ENCODE measurements around the gene GGT5.

- TF ChIP-seq SNAI1 (CRISPR knock-in tag; IDR thresholded peaks at IDR 0.05; ENCODE audit: borderline replicate concordance) (no peak), ZBTB8A (CRISPR knock-in tag; IDR thresholded peaks at IDR 0.05; ENCODE audit: borderline replicate concordance, low read depth) (no peak), ARNT2 (CRISPR knock-in tag; IDR thresholded peaks at IDR 0.05; ENCODE audit: low read depth) (no peak), CBFB (CRISPR knock-in tag; IDR thresholded peaks at IDR 0.05) (no peak), TOE1 (CRISPR knock-in tag; IDR thresholded peaks at IDR 0.05) (no peak), GLI4 (CRISPR knock-in tag; IDR thresholded peaks at IDR 0.05; ENCODE audit: borderline replicate concordance) (no peak), KLF9 (CRISPR knock-in tag; IDR thresholded peaks at IDR 0.05; ENCODE audit: low read depth) (no peak), MXI1 (IDR thresholded peaks at IDR 0.05; ENCODE audit: borderline replicate concordance, low read depth, low read length) (no peak)
- TF ChIP-seq, protein P1, sequence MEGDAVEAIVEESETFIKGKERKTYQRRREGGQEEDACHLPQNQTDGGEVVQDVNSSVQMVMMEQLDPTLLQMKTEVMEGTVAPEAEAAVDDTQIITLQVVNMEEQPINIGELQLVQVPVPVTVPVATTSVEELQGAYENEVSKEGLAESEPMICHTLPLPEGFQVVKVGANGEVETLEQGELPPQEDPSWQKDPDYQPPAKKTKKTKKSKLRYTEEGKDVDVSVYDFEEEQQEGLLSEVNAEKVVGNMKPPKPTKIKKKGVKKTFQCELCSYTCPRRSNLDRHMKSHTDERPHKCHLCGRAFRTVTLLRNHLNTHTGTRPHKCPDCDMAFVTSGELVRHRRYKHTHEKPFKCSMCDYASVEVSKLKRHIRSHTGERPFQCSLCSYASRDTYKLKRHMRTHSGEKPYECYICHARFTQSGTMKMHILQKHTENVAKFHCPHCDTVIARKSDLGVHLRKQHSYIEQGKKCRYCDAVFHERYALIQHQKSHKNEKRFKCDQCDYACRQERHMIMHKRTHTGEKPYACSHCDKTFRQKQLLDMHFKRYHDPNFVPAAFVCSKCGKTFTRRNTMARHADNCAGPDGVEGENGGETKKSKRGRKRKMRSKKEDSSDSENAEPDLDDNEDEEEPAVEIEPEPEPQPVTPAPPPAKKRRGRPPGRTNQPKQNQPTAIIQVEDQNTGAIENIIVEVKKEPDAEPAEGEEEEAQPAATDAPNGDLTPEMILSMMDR (CRISPR knock-in tag; IDR thresholded peaks at IDR 0.05): no peak
Measured at GRCh38 chr22:24209016-24209415, 35.9 kb downstream of the GGT5 start.

Measured in HepG2 (cell line).